Thymus (tissue), 11 donors: Measurements from ENCODE around the gene MR1. TPM values are rescaled to one million over a fixed set of nuclear protein-coding genes. Genes with fewer than 3 reads are reported as not detected.

ENCODE experiments used
- DNase-seq, 9 donors: peaks; one replicate each; pipeline ENCODE4 v3.0.0-alpha.2; 2013; ENCODE audit warnings: low spot score in 9 of 9, low read depth in 6 of 9, missing footprints in 1 of 9
- H3K27ac ChIP-seq, 2 donors: one replicate each; pipeline ENCODE4 v1.5.1; 2013; ENCODE audit warnings: control low read depth in 1 of 2, low read depth in 1 of 2, low read length in 1 of 2, mild to moderate bottlenecking in 1 of 2, moderate library complexity in 1 of 2
- H3K27me3 ChIP-seq, 2 donors: one replicate each; pipeline ENCODE4 v1.5.1; 2013; ENCODE audit warnings: low read length in 1 of 2; ENCODE audit not compliant: control insufficient read depth in 2 of 2, insufficient read depth in 1 of 2
- H3K36me3 ChIP-seq, 2 donors: one replicate each; pipeline ENCODE4 v1.5.1; 2013; ENCODE audit warnings: low read length in 1 of 2, mild to moderate bottlenecking in 1 of 2, moderate library complexity in 1 of 2; ENCODE audit not compliant: control insufficient read depth in 2 of 2, insufficient read depth in 2 of 2
- H3K4me1 ChIP-seq, 2 donors: one replicate each; pipeline ENCODE4 v1.5.1; 2013; ENCODE audit warnings: low read length in 2 of 2; ENCODE audit not compliant: control insufficient read depth in 2 of 2, insufficient read depth in 2 of 2
- H3K4me3 ChIP-seq, 2 donors: one replicate each; pipeline ENCODE4 v1.5.1; 2013; ENCODE audit warnings: low read length in 2 of 2, control low read depth in 1 of 2, mild to moderate bottlenecking in 1 of 2
- H3K9me3 ChIP-seq, 2 donors: one replicate each; pipeline ENCODE4 v1.5.1; 2013; ENCODE audit warnings: low read length in 1 of 2, mild to moderate bottlenecking in 1 of 2; ENCODE audit not compliant: control insufficient read depth in 2 of 2, insufficient read depth in 1 of 2
- WGBS: extraction: QIAGEN DNeasy Blood & Tissue Kit; methylation state at CpG from one replicate; pipeline ENCODE4 v1.1.7; 2013; 5-methylcytosine and 5-hydroxymethylcytosine counted together
- polyA plus RNA-seq: library from polyadenylated mRNA; stranded (reverse); fragments of 200-250 nt; gene quantifications from one replicate; pipeline ENCODE4 v1.2.3, GENCODE V29; 2013
- total RNA-seq: library from RNA; stranded (reverse); fragments of 120-200 nt; gene quantifications from one replicate; pipeline ENCODE4 v1.2.4, GENCODE V29; 2013
- donor health status: healthy.

The MR1 gene
- total and polyA plus RNA-seq, 2 donors = 12.0 to 21.1 TPM

GRCh38 chr1:181106022-181106312, 72.2 kb downstream of the MR1 start:
- 86% methylated on average over 3 of the region's 3 CpGs for WGBS
- H3K9me3 ChIP-seq = no peaks in the 10 kb centered on the region
- H3K4me1 ChIP-seq = peaks cover 35 to 59% of the 10 kb centered on the region in 2 donors

GRCh38 chr1:181106479-181106878, 72.7 kb downstream of the MR1 start:
- Histone ChIP-seq H3K27ac (no peak overlapping the region), H3K4me3 (no peak overlapping the region), H3K4me1 (peaks cover 34 to 54% of the 10 kb centered on the region in 2 donors), H3K36me3 (no peaks in the 10 kb centered on the region), H3K9me3 (no peaks in the 10 kb centered on the region), H3K27me3 (peaks cover 0 to 28% of the 10 kb centered on the region in 2 donors)
- no peak for DNase-seq
- WGBS = 62% methylated on average over 6 of the region's 6 CpGs

More at GRCh38 chr1:181106022-181106312, 72.2 kb downstream of the MR1 start:
- DNase-seq = no peak
- Histone ChIP-seq H3K36me3 (no peaks in the 10 kb centered on the region), H3K27ac (peak overlapping the region in 1 of 2 donors; percentile 31), H3K4me3 (peak overlapping the region in 1 of 2 donors; percentile 67), H3K27me3 (peaks cover 0 to 28% of the 10 kb centered on the region in 2 donors)

GRCh38 chr1:181107711-181108110, 73.9 kb downstream of the MR1 start:
- peaks cover 0 to 28% of the 10 kb centered on the region in 2 donors for H3K27me3 ChIP-seq
- peaks cover 31 to 46% of the 10 kb centered on the region in 2 donors for H3K4me1 ChIP-seq
- H3K27ac ChIP-seq = no peak overlapping the region
- no peaks in the 10 kb centered on the region for H3K36me3 ChIP-seq
- no peaks in the 10 kb centered on the region for H3K9me3 ChIP-seq
- DNase-seq = no peak
- H3K4me3 ChIP-seq = no peak overlapping the region
- 90% methylated on average over 2 of the region's 2 CpGs for WGBS

GRCh38 chr1:181108304-181108867, 74.6 kb downstream of the MR1 start:
- Histone ChIP-seq H3K4me1 (peaks cover 29 to 40% of the 10 kb centered on the region in 2 donors), H3K9me3 (no peaks in the 10 kb centered on the region), H3K4me3 (no peak overlapping the region), H3K27me3 (peaks cover 0 to 26% of the 10 kb centered on the region in 2 donors), H3K36me3 (no peaks in the 10 kb centered on the region), H3K27ac (no peak overlapping the region)
- 77% methylated on average over 7 of the region's 7 CpGs for WGBS
- DNase-seq = no peak

GRCh38 chr1:181110013-181110412, 76.2 kb downstream of the MR1 start:
- 71% methylated on average over 2 of the region's 2 CpGs for WGBS

More at GRCh38 chr1:181110013-181110412, 76.2 kb downstream of the MR1 start:
- no peak overlapping the region for H3K4me3 ChIP-seq
- no peak for DNase-seq
- H3K27ac ChIP-seq = no peak overlapping the region
- no peaks in the 10 kb centered on the region for H3K9me3 ChIP-seq
- H3K36me3 ChIP-seq = no peaks in the 10 kb centered on the region
- peaks cover 13 to 26% of the 10 kb centered on the region in 2 donors for H3K4me1 ChIP-seq
- peaks cover 0 to 20% of the 10 kb centered on the region in 2 donors for H3K27me3 ChIP-seq

Other genes starting within 250 kb of the MR1 start
- gene KIAA1614, start 121.1 kb upstream of the MR1 start, total RNA-seq = 0.94 TPM
- 0.84 TPM for gene KIAA1614, start 121.1 kb upstream of the MR1 start, polyA plus RNA-seq
- gene STX6, start 11.1 kb upstream of the MR1 start, total RNA-seq = 21.6 TPM
- gene STX6, start 11.1 kb upstream of the MR1 start, polyA plus RNA-seq = 19.3 TPM
- 14.8 TPM for gene IER5, start 54.7 kb downstream of the MR1 start, total RNA-seq
- gene IER5, start 54.7 kb downstream of the MR1 start, polyA plus RNA-seq = 19.3 TPM